ENCODE measurements around the gene ZNF81. TPM values are rescaled to one million over a fixed set of nuclear protein-coding genes. Genes with fewer than 3 reads are reported as not detected.
"Not testable (repeated sequence)": the region's sequence is repeated elsewhere in the genome, so short reads cannot be mapped to it uniquely, and the experiment has no call there.

The ZNF81 gene
- total and polyA plus RNA-seq, 4 donors, result 0.75 to 11.8 (median 6.5) TPM

GRCh38 chrX:47807272-47807538 lies 29.5 kb upstream of the ZNF81 start:
- not testable (repeated sequence) for H3K4me1 ChIP-seq (ENCODE audit: control insufficient read depth in 5 of 5, insufficient read depth in 5 of 5, low read length in 5 of 5); DNase-seq; H3K36me3 ChIP-seq (ENCODE audit: control insufficient read depth in 4 of 4, insufficient read depth in 4 of 4, low read length in 4 of 4); H3K9me3 ChIP-seq (ENCODE audit: control insufficient read depth in 4 of 4, insufficient read depth in 3 of 4, low read length in 3 of 4); H3K9ac ChIP-seq (ENCODE audit: insufficient read depth in 1 of 2, low read length in 2 of 2); H3K4me3 ChIP-seq; H3K27ac ChIP-seq (ENCODE audit: low read depth in 1 of 2, low read length in 1 of 2); ATAC-seq (ENCODE audit: insufficient read depth, low FRiP score); H3K27me3 ChIP-seq (ENCODE audit: control insufficient read depth in 3 of 3, insufficient read depth in 3 of 3, low read length in 2 of 3)
- 73 to 95% methylated on average over 3 of the region's 3 CpGs for WGBS, 2 donors

- Histone ChIP-seq H3K9me3 (ENCODE audit: control insufficient read depth in 4 of 4, insufficient read depth in 3 of 4, low read length in 3 of 4) (peaks cover 0 to 4% (median 0%) of the 10 kb centered on the region in 4 donors), H3K27me3 (ENCODE audit: control insufficient read depth in 3 of 3, insufficient read depth in 3 of 3, low read length in 2 of 3) (no peaks in the 10 kb centered on the region), H3K4me3 (no peak overlapping the region), H3K4me1 (ENCODE audit: control insufficient read depth in 5 of 5, insufficient read depth in 5 of 5, low read length in 5 of 5) (no peaks in the 10 kb centered on the region), H3K36me3 (ENCODE audit: control insufficient read depth in 4 of 4, insufficient read depth in 4 of 4, low read length in 4 of 4) (no peaks in the 10 kb centered on the region), H3K9ac (ENCODE audit: insufficient read depth in 1 of 2, low read length in 2 of 2) (no peak overlapping the region), H3K27ac (ENCODE audit: low read depth in 1 of 2, low read length in 1 of 2) (no peak overlapping the region)
- 71 to 92% methylated on average over 9 to 12 of the region's 12 CpGs for WGBS, 2 donors
- DNase-seq, result no peak
- TF ChIP-seq CTCF (IDR thresholded peaks at IDR 0.05; ENCODE audit: control extremely low read depth, extremely low read depth), result no peak
- ATAC-seq (ENCODE audit: insufficient read depth, low FRiP score), result no peak
These were observed 29.2 kb upstream of the ZNF81 start for GRCh38 chrX:47807548-47807947.

GRCh38 chrX:47808904-47809788 lies 27.6 kb upstream of the ZNF81 start:
- no peak for TF ChIP-seq CTCF (IDR thresholded peaks at IDR 0.05; ENCODE audit: control extremely low read depth, extremely low read depth)
- DNase-seq (no peak), ATAC-seq (ENCODE audit: insufficient read depth, low FRiP score) (no peak)
- 61 to 74% methylated on average over 9 of the region's 9 CpGs for WGBS, 2 donors
- Histone ChIP-seq H3K9ac (ENCODE audit: insufficient read depth in 1 of 2, low read length in 2 of 2) (no peak overlapping the region), H3K4me1 (ENCODE audit: control insufficient read depth in 5 of 5, insufficient read depth in 5 of 5, low read length in 5 of 5) (no peaks in the 10 kb centered on the region), H3K27ac (ENCODE audit: low read depth in 1 of 2, low read length in 1 of 2) (no peak overlapping the region), H3K9me3 (ENCODE audit: control insufficient read depth in 4 of 4, insufficient read depth in 3 of 4, low read length in 3 of 4) (peaks cover 0 to 4% (median 0%) of the 10 kb centered on the region in 4 donors), H3K4me3 (no peak overlapping the region), H3K27me3 (ENCODE audit: control insufficient read depth in 3 of 3, insufficient read depth in 3 of 3, low read length in 2 of 3) (no peaks in the 10 kb centered on the region), H3K36me3 (ENCODE audit: control insufficient read depth in 4 of 4, insufficient read depth in 4 of 4, low read length in 4 of 4) (no peaks in the 10 kb centered on the region)

- peaks cover 0 to 1% (median 0%) of the 10 kb centered on the region in 5 donors for H3K4me1 ChIP-seq (ENCODE audit: control insufficient read depth in 5 of 5, insufficient read depth in 5 of 5, low read length in 5 of 5)
- H3K27me3 ChIP-seq (ENCODE audit: control insufficient read depth in 3 of 3, insufficient read depth in 3 of 3, low read length in 2 of 3), result no peaks in the 10 kb centered on the region
- H3K9ac ChIP-seq (ENCODE audit: insufficient read depth in 1 of 2, low read length in 2 of 2), result no peak overlapping the region
- no peak for ATAC-seq (ENCODE audit: insufficient read depth, low FRiP score)
- DNase-seq, result no peak
- H3K36me3 ChIP-seq (ENCODE audit: control insufficient read depth in 4 of 4, insufficient read depth in 4 of 4, low read length in 4 of 4), result no peaks in the 10 kb centered on the region
- 83% methylated on average over 1 of the region's 1 CpG for WGBS, 2 donors
- no peak overlapping the region for H3K4me3 ChIP-seq
- no peaks in the 10 kb centered on the region for H3K9me3 ChIP-seq (ENCODE audit: control insufficient read depth in 4 of 4, insufficient read depth in 3 of 4, low read length in 3 of 4)
- TF ChIP-seq CTCF (IDR thresholded peaks at IDR 0.05; ENCODE audit: control extremely low read depth, extremely low read depth), result no peak
- no peak overlapping the region for H3K27ac ChIP-seq (ENCODE audit: low read depth in 1 of 2, low read length in 1 of 2)
These were observed 21.9 kb upstream of the ZNF81 start for GRCh38 chrX:47814851-47815250.

Data from lung (tissue), 12 donors.